NCI-H128 (cell line): Measurements from ENCODE around the gene PTPRN2.

Source experiments
- DNase-seq: peaks from one replicate; lab custom pipeline; 2025; ENCODE audit not compliant: unreplicated experiment; lab: John Stamatoyannopoulos, UW

The PTPRN2 gene

DNA sequence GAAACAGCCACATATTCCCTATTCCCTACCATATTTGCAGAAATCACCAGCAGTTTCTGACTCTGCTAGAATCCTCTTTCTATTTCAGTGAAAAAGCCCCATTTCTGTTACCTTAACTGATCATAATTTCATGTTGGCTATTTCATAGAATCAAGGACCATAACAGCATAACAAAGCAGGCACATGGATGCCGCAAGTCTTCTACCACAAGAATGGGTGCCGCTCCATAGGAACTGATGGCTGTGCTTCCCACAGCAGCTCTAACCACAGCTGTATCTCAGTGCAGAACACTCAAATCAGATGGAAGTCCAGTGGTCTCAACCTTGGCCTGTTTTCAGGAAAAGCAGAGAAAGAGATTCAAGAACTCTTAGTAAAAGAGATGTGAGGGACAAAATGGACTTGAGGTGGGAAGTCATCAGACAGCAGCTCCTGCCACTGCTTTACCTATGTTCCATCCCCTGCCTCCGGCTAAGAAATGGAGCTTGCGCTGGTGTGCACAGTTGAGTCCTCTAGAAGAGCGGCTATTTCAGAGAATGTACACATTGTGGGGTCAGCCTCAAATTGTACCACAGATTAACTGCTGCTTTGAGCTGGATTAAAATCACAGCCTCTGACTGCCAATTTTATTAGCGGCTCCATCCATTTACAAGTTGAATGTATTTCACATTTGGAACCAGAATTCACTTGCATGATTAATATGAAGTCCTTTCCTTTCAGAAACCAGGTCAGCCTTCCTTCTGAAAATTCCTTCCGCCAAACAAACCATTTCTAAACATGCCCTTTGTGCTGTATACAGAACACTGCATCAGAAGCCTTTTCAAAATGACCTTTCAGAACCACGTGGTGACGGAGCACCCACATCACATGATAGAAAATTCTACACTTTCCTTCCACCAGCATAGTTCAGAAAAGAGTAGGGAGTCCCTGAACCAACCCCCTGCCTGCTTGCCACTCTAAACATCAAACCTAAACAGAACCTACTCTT is 7.7 kb downstream of the PTPRN2 start:
- DNase-seq = no peak

DNA sequence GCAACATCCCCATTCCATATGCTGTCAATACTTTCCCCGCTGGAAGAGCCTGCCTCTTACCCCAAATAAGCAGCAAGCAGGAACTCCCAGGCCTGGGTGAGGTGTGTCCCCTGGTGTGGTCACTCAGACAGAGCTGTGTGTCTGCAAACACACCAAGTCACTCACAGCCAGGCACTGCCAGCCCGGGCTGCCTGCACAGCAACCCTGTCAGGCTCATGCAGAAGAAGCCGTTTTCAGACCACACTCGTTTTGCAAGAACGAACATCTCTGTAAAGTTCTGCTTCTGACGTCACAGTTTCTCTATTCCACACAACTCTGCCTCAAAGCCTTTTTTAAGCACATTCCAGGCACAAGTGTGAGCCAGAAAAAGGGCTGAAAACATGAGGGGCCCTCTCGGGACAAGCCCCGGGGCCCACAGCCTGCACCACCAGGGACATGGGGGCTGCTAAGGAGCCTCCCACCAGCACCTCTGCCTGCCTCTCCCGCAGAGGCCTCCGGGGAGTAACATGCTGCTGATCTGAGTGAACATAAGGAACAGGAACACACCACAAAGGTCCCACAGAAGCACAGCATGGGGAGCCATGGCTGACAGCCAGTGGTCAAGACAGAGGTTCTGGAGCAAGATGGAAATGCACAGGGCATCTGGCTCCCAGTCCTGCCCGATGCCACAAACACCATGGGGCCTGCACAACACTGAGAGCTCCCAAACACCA is 11.4 kb downstream of the PTPRN2 start:
- no peak for DNase-seq

DNA sequence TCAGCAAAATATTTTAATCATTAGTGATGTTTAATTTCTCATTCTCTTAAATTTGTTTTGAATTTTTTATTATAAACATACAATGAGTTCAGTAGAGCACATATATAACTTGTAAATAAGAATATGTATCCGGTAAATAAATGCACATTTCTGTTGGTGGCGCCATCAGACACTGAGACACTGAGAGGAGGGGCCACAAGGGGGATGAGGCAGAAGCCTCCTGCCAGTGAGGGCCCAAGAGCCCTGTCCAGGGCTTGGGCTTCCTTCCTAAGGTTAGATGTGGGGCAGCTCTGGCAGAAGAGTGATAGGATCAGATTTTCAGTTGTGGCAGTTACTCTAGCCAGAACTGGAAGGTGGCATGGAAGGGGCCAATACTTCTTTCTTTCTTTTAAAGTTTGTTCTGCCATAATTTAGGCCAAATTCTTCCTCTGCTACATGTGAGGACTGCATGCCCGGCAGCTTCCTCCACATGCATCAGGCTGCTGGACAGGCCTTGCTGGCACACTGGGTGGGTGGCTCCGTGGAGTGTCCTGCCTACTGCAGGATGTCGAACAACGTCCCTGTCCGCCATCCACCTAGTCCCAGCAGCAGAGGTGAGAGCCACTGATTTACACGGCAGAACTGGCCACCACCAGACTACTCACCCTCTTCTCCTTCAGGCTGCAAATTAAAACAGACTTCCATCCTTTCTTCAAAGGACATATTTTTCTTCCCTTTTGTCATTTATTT is 13.2 kb downstream of the PTPRN2 start:
- DNase-seq = no peak

DNA sequence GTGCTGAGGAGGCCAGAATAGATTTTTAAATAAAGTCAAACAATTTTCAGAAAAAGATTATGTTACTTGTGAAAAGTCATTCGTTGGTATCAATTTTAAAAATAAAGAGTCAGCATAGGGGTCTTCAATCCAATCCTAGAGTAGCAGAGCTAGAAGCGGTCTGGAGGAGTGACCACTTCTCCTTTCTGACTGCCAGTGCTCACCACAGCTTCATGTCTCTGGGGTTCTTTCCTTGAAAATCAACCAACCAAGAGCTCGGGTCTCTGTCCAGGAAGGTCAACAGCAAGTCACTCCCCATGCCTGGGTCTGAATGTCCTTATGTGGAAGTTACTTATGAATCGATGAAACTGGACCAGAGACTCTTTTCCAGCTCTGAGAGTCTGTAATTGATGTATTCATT is 14.3 kb downstream of the PTPRN2 start:
- DNase-seq = no peak

DNA sequence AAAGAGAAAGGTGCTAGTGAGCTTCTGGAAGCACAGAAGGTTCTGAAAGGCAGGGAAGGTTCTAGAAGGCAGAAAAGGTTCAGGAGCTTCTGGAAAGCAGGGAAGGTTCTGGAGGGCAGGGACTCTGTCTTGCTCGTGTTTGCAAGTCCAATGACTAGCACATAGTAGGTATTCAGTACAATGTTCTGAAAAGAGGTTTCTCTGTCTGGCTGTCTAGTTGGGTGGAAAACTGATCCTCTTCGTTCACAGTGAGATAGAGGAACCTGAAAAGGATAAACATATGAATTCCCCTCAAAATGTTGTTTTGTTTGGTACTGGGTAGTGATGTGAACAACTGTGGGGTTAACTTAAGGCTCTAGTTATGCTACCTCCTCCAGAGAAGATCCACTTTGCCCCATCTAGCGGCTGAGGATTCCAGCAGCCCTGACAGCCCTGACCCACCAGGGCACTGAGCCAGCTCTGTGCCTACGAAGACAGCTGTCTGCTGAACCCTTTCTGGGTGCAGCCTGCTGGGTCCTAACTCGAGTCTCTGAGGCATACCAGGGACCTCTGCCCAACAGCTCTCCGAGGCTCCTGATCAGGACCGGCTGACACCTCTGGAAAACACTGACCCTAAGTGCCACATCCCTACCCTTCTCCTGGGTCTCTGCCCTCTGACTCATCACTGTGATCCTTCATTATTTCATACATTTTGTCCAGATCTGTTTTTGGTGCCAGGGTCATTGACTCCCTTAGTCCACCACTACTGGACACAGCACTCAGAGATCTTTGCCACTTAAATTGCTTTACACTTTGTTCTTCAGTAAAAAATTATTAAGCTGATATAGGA is 15.4 kb downstream of the PTPRN2 start:
- no peak for DNase-seq

DNA sequence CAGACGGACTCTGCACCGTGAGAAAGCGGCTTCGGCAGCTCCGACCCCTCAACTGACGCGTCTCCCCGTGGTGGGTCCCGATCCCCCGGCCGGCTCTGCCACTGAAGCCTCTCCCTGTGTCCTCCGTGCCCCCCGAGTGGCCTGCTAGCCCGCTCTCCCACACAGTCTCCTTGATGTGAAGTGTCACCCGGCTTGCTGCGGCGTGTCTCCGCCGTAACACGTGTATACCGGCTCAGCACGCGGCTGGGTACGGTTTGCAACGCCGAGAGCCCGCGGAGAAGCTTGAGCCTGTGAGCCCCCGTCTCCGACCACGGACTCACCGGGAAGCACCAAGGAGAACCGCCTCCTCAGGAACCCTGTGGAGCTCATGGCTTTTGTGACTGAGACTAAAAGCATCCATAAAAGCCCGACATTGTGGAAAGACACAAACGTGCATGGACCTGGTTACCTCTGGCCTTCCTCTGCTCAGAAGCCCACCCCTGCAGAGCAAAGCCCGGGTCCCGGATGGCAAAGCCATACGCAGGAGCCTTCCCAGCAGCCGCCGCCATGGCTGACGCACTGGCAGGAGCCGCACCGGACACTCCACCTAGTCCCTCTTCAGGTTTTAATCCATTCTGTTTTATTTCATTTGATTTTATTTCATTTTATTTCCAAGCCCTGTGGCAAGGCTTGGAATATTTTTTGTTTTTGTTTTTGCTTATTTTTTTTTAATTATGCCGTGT is 17.0 kb downstream of the PTPRN2 start:
- no peak for DNase-seq

DNA sequence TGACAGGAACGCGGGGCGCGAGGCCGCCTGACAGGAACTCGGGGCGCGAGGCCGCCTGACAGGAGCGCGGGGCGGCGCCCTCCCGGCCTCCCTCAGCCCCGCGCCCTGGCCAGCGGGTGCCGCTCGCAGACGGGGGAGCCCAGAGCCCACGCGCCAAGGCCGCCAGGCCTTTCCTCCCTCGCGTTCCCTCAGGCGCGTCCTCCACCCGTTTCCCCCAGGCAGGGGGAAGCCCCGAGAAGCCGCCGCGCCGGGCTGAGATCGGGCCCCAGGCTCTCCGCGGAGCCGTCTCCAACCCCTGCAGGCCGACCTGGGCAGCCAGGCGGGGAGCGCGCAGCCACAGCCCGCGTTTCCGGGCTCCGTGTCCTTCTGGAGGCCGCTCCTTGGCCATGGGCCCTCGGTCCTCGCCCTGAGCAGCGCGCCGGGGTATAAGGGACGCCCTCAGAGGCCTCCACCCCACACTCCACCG is 17.7 kb downstream of the PTPRN2 start:
- no peak for DNase-seq

DNA sequence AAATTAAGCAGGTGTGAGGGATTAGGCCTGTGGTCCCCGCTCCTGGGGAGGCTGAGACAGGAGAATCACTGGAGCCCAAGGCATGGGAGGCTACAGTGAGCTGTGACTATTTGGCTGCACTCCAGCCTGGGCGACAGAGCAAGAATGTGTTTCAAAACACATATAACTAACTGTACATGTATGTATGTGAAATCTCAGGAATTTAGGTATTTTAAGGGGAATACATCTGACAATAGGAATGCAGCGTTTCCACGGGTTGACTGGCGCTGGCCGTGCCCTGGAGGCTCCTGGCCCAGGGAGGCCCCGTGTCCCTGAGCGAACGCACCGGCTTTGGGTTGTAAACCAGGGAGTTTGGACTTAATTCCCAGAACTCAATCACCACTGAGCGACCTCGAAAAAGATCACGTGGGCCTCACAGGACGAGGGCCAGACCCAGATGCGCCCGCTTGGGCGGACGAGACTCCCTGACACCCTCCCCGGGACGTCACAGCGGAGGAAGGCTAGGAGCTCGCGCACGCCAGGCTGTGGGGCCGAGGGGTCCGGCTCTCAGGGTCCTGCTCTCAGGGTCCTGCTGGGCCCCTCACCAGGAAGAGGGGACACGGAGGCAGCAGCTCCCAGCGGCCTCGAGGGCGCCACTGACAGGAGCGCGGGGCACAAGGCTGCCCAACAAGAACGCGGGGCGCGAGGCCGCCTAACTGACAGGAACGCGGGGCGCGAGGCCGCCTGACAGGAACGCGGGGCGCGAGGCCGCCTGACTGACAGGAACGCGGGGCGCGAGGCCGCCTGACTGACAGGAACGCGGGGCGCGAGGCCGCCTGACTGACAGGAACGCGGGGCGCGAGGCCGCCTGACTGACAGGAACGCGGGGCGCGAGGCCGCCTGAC is 18.4 kb downstream of the PTPRN2 start:
- no peak for DNase-seq

DNA sequence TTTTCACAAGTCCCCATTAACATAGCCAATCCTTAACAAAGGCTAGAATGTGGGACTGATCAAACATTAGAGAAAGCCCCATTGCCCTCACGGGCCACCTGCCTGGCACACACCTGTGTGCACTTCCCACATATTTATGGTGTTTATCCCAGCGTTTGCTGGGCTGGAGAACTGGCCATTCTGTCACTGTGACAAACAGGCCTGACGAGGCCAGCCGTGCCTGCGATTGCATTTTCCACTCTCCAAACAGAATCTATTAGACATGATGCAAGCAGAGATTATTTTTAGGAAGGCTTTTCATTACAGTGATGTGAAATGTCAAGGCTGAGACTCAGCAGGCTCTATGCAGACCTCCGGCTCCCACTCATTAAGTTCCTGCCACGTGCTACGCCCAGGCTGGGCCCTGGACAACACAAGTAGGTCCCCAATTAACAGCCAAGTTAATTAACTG is 20.4 kb downstream of the PTPRN2 start:
- no peak for DNase-seq

DNA sequence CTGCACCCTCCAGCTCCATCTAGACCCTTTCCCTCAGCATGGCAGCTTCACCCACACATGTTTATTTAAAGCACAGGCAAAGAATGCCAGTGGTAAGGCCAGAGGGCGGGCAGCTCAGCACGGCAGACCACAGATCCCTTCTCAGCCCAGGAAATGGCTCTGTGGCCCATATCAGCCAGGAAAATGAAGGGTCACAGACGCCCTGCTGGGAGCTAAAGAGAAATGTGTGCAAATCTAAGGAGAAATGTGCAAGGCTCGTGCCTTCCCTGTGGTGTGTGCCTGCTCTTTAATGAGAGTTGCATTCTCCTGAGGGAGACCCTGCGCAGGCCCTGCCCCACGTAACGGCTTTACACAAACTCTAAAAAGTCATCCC is 23.0 kb downstream of the PTPRN2 start:
- no peak for DNase-seq

DNA sequence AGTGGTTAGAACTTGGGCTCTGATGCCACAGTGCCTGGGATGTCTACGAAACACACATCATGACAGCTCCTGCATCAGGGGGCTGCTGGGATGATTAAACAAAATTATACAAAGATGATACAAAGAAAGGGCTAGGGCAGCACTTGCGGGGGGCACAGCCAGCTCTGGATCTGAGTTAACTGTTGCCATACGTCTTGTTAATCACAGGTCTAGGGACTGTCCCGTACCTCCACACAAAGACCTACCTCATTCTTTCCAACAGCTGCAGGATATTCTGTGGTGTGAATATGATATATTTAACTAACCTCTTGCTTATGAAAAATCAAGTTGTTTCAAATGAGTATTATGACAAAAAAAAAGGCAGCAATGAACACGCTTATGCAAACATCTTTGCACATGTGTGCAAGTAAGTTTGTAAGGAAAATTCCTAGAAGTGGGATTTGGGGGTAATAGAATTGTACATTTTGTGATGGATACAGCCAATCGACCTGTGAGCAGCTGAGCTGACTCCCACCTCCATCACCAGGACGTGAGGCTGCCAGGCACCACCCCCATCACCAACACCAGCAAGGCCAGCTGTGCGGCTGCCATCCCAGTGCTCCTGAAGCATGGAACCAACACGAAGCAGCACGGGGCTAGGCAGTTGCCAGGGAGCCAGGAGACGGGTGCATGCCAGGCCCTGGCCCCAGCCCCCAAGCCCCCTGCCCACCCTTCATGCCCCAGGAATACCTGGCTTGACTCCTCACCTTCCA is 23.5 kb downstream of the PTPRN2 start:
- no peak for DNase-seq

DNA sequence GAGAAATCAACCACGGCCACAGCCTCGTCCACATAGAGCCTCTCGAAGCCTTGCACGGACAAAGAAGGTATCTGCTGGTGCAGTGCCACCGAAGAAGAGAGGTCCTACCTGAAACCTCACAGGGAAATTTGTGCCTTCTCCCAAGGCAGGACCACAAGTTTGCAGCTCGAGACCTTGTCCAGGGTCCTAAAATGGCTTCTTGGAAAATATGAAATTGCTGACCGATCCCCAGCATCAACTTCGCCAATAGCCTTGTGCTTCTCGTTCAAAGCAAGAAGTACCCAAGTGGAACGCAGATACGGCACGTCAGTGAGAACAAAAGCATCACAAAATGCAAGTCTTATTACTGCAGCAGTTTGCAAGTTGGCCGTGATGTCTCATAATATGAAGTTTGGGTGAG is 24.6 kb downstream of the PTPRN2 start:
- no peak for DNase-seq

DNA sequence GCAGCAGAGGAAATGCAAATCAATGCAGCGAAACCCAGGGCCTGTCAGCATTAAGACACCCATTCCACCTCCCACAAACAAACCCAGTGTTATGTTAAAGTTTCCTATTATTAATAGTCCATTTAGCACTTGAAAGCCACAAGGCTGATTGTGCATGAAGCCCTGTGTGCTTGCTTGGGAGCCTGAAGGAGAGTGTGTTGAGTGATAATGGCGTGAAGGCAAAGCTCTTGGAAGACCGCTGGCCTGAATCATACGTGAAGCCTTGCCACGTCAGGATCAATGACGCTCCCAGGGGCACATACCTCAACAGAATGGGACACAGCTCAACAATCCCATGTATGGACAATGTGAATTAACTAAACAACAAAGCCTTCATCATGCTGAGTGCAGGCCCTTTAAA is 25.1 kb downstream of the PTPRN2 start:
- no peak for DNase-seq

DNA sequence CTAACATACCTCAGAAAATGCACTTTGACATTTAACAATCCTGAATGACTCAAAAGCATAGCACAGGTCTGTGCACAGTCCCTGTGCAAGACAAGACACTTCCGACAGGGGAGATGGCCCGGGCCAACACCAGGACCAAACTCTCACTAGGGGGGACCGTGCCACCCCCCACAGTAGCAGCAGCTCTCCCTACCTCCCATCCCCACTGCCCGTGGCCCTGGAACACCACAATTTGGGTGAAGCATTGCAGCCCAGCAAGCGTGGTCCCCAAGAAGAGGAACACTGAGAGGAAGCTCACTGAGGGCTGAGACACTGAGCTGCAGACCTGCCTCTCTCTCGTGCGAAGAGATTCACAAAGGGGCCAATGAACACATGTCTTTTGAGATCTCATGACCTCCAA is 26.0 kb downstream of the PTPRN2 start:
- DNase-seq = no peak

DNA sequence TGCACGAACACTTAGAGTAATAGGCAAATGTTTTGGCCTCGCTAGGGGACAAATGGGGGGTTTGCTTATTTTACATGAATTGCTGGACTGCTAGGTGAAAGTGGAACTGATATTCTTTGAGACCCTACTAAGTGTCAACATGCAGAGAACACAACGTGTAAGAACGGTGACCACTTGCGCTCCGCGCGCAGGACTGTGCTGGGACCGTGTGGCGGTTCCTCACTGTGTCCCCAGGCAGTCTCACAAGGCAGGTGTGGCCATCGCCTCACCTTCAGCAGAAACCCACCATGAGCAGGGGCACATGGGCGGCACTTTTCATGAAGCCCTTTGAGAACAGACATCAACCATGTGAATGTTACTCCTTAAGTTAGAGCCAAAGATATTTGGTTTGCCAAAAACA is 27.2 kb downstream of the PTPRN2 start:
- DNase-seq = no peak

DNA sequence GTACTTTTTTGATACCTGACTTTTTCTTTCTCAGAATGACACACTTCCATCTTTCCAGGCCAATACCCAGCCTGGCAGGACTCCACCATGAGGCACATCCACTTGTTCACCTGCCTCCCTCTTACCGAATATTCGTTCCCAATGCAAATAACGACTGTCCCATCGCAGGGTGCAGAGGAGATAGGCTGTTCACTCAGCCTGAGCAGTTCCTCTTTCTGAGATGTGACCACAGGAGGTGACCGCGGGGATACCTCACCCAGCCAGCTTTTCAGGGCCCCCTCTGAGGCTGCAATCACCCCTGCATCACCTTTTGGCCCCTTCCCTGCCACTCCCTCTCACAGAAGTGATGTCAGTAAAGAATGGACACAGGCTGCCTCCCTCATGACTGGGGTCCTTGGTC is 28.3 kb downstream of the PTPRN2 start:
- DNase-seq = no peak

DNA sequence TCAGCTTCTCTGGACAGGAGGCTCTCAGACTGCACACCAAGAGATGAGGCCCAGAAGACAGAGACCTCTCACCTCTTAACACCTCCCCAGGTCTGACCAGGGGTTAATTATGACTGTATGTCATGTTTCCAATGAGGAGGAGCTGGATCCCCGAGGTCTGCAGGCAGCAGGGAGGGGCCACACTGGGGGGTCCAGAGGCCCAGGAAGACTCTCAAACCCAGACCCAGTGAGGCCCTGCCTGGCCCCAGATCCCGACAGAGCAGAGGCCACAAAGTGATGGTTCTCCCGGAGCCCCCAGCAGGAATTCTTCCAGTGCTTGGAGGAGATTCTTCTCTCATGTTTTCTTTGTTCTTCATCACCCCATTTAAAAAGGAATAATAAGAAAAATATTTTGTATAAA is 28.8 kb downstream of the PTPRN2 start:
- no peak for DNase-seq

DNA sequence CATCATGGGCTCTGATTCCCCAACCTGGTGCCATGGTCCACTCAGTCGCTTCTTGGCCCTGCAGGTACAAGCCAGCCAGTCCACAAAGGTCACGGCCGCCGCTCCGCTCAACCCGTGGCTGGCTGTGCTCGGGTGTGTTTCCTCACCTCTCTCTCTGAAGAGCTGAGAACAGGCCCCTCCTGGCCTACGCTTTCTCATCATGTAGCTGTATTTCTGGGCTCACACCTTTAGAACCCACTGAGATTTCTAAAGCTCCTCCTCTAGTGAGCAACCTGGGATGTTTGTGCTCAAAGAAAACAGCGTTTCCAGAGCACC is 30.2 kb downstream of the PTPRN2 start:
- DNase-seq = no peak
